DND-41 (cell line): Measurements from ENCODE around the gene ATAD3A.
A peak's percentile ranks its signal among the peaks of the same experiment; 100 is the strongest.

Source experiments
- ATAC-seq: fragments of 200-7000 bp; cut with Tn5 transposase; 3 replicates; pipeline ENCODE4 v1.9.1; 2021; ENCODE audit warnings: low read depth; ENCODE audit not compliant: insufficient read depth
- DNase-seq: peaks from one replicate; pipeline ENCODE4 v3.0.0-alpha.2; 2020
- H2AFZ ChIP-seq: 2 replicates; pipeline ENCODE4 v1.6.0; 2012; ENCODE audit warnings: low read depth, low read length
- H3K27ac ChIP-seq: 2 replicates; pipeline ENCODE4 v1.5.1; 2012; ENCODE audit warnings: low read length, inconsistent platforms
- H3K27me3 ChIP-seq: fragments of 200-600 bp; sonication (generic); 2 replicates; pipeline ENCODE4 v1.6.0; 2012; ENCODE audit warnings: low read length, mild to moderate bottlenecking, inconsistent platforms; ENCODE audit not compliant: insufficient read depth, poor library complexity
- H3K36me3 ChIP-seq: 2 replicates; pipeline ENCODE4 v1.5.1; 2012; ENCODE audit warnings: low read length, inconsistent platforms; ENCODE audit not compliant: insufficient read depth
- H3K4me1 ChIP-seq: 2 replicates; pipeline ENCODE4 v1.5.1; 2012; ENCODE audit warnings: mild to moderate bottlenecking, low read length; ENCODE audit not compliant: insufficient read depth
- H3K4me2 ChIP-seq: 2 replicates; pipeline ENCODE4 v1.6.0; 2012; ENCODE audit warnings: mild to moderate bottlenecking, moderate library complexity, low read length, inconsistent platforms; ENCODE audit not compliant: insufficient read depth
- H3K4me3 ChIP-seq, 2 experiments: fragments of 200-600 bp in 1 of 2; shearing (Covaris generic) in 1 of 2; 2 replicates each; pipeline ENCODE4 v1.5.1; 2012 to 2016; ENCODE audit warnings: inconsistent platforms in 2 of 2, low read length in 2 of 2, mild to moderate bottlenecking in 2 of 2, low read depth in 1 of 2, moderate library complexity in 1 of 2
- H3K79me2 ChIP-seq: 2 replicates; pipeline ENCODE4 v1.6.0; 2012; ENCODE audit warnings: low read length, inconsistent platforms; ENCODE audit not compliant: insufficient read depth
- H3K9ac ChIP-seq: 2 replicates; pipeline ENCODE4 v1.6.0; 2012; ENCODE audit warnings: low read depth, mild to moderate bottlenecking, inconsistent platforms, low read length, moderate library complexity
- H3K9me3 ChIP-seq: 2 replicates; pipeline ENCODE4 v1.5.1; 2012; ENCODE audit warnings: low read length, moderate library complexity, mild to moderate bottlenecking, inconsistent platforms; ENCODE audit not compliant: insufficient read depth, severe bottlenecking
- H4K20me1 ChIP-seq: 2 replicates; pipeline ENCODE4 v1.6.0; 2012; ENCODE audit warnings: low read length; ENCODE audit not compliant: insufficient read depth
- EZH2 ChIP-seq: IDR thresholded peaks from 3 replicates; pipeline ENCODE4 v1.6.1; 2012; ENCODE audit warnings: borderline replicate concordance, low read depth, mild to moderate bottlenecking, moderate library complexity, low read length, inconsistent platforms; ENCODE audit not compliant: severe bottlenecking
- TF ChIP-seq, protein P1 (sequence below): IDR thresholded peaks from 2 replicates; pipeline ENCODE4 v1.5.1; 2012; ENCODE audit warnings: borderline replicate concordance, low read length, moderate library complexity, mild to moderate bottlenecking; ENCODE audit not compliant: poor library complexity, severe bottlenecking; ENCODE audit errors: extremely low read depth

The ATAD3A gene

DNA sequence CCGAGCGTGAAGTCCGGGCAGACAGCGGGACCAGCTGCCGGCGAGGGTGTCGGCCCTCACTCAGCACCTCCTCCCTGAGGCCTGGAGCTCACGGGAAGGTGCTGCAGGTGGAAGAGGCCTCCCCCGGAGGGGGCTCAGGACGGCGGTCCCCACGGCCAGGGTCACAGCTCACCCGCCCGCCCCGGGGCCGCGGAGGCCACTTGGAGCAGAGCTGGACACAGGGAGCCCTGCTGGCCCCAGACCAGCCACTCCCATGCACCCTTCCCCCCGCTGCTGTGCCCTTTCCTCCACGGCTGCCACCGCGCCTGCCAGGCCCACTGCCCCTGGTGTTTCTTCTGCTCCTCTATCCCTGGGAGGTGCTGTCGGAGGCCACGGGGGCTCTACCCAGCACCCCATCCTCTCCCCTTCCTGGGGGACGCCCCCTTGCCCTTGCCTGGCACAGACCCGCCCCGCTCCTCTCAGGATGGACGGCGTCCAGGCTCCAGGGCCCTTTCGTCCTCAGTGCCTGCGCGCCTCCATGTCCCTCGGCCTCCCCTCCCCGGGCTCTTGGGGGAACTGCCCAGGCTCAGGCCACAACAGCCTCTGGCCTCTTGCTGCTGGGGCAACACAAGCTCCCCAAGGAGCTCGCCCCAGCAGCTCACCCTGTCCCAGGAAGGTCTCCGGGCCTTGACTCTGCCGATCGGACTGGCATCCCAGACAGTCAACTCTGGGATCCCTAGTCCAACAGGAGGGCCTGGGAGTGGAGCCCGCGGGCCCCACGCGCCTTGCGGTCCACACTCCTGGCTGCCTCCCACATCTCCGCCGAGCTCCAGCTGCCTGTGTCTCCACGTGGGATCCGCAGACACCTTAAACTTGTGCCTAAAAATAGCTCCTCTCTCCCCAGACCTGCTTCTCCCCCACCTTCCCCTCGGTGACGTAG lies 24.3 kb downstream of the ATAD3A start:
- no peaks in the 10 kb centered on the region for H3K9me3 ChIP-seq
- no peak overlapping the region for H2AFZ ChIP-seq
- H3K9ac ChIP-seq: no peak overlapping the region
- DNase-seq (no peak), ATAC-seq (peak; percentile 24; the same call in 1 of the 3 replicates)
- no peak overlapping the region for H3K4me3 ChIP-seq
- no peak overlapping the region for H3K4me2 ChIP-seq
- H4K20me1 ChIP-seq: peaks cover 19% of the 10 kb centered on the region
- H3K79me2 ChIP-seq: no peaks in the 10 kb centered on the region
- no peak for TF ChIP-seq EZH2
- TF ChIP-seq, protein P1, sequence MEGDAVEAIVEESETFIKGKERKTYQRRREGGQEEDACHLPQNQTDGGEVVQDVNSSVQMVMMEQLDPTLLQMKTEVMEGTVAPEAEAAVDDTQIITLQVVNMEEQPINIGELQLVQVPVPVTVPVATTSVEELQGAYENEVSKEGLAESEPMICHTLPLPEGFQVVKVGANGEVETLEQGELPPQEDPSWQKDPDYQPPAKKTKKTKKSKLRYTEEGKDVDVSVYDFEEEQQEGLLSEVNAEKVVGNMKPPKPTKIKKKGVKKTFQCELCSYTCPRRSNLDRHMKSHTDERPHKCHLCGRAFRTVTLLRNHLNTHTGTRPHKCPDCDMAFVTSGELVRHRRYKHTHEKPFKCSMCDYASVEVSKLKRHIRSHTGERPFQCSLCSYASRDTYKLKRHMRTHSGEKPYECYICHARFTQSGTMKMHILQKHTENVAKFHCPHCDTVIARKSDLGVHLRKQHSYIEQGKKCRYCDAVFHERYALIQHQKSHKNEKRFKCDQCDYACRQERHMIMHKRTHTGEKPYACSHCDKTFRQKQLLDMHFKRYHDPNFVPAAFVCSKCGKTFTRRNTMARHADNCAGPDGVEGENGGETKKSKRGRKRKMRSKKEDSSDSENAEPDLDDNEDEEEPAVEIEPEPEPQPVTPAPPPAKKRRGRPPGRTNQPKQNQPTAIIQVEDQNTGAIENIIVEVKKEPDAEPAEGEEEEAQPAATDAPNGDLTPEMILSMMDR: no peak
- H3K36me3 ChIP-seq: peaks cover 39% of the 10 kb centered on the region
- no peak overlapping the region for H3K27ac ChIP-seq
- no peaks in the 10 kb centered on the region for H3K4me1 ChIP-seq
- H3K27me3 ChIP-seq: no peaks in the 10 kb centered on the region

DNA sequence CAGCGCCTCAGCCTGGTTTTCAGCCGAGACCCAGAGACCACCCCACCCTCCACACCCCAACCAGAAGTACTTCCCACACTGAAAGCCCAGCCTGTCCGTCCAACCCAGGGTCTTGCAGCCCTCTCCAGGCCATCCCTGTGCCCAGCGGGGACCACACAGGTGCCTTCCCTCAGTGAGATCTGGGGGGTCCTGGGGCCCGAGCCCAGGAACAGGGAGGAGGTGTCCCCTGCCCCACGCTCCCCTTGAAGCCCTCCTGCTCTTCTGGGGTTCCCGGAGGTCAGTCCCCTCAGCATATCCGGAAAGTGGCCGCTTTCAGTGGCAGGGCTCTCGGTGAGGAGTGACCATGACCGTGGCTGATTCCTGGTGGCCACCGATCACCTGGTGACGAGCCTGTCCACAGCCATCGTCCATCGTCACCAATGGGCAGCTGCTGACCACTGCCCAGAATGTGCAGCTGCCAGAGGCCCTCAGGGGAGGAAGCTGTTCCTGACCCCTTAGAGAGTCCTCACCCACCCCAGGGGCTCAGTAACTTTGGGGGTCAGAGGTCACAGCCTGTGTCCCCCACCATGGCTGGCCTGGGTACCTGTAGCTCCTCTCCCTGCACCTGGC lies 25.1 kb downstream of the ATAD3A start:
- H3K9me3 ChIP-seq: no peaks in the 10 kb centered on the region
- no peak overlapping the region for H2AFZ ChIP-seq
- no peak overlapping the region for H3K4me3 ChIP-seq
- peaks cover 45% of the 10 kb centered on the region for H3K36me3 ChIP-seq
- H3K9ac ChIP-seq: no peak overlapping the region
- ATAC-seq: no peak
- peaks cover 22% of the 10 kb centered on the region for H4K20me1 ChIP-seq
- no peaks in the 10 kb centered on the region for H3K79me2 ChIP-seq
- no peaks in the 10 kb centered on the region for H3K4me1 ChIP-seq
- DNase-seq: no peak
- no peak overlapping the region for H3K27ac ChIP-seq
- TF ChIP-seq, protein P1: no peak
- TF ChIP-seq EZH2: no peak
- H3K4me2 ChIP-seq: no peak overlapping the region
- H3K27me3 ChIP-seq: no peaks in the 10 kb centered on the region

DNA sequence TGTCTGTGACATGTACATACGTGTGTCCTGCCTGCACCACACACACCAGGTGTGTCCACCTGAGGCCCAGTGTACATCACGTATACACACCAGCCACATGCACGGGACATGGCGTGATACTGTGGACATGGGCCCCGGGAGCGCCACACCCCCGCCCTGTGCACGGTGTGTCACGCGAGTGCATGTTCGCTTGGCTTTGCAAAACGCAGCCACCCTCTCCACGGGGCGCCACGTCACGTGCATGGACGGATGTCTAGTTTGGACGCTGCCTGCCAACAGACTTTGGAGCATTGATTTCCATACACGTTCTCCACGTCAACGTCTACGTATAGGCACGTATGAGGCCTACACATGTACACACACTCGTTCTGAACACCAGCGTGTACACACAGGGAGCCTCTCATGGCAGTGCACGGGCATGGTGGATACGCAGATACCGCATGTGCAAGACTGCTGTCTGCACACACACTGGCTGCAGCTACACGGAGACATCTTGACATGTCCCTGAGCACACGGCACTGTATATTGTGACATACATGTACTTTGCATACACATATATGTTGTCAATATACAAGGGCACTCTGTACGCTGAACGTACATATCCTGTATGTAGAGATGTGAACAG lies 25.8 kb downstream of the ATAD3A start:
- Histone ChIP-seq H3K9ac (no peak overlapping the region), H3K4me2 (no peak overlapping the region), H4K20me1 (peaks cover 25% of the 10 kb centered on the region), H3K27me3 (no peaks in the 10 kb centered on the region), H3K4me1 (no peaks in the 10 kb centered on the region), H3K79me2 (no peaks in the 10 kb centered on the region), H3K9me3 (no peaks in the 10 kb centered on the region), H3K27ac (no peak overlapping the region), H3K4me3 (no peak overlapping the region), H3K36me3 (peaks cover 47% of the 10 kb centered on the region), H2AFZ (no peak overlapping the region)
- TF ChIP-seq, protein P1: no peak
- no peak for TF ChIP-seq EZH2
- DNase-seq (no peak), ATAC-seq (no peak)
